SK-N-MC (cell line): ENCODE results near the gene TGFB2.

Experiments used
- EZH2 ChIP-seq: fragments of 200-600 bp; sonication (generic); IDR thresholded peaks from one replicate; pipeline ENCODE4 v1.6.1; 2017; ENCODE audit warnings: antibody characterized with exemption
- POLR2AphosphoS5 ChIP-seq: IDR thresholded peaks from 2 replicates; pipeline ENCODE4 v1.6.1; 2012; ENCODE audit warnings: mild to moderate bottlenecking, low read depth, low read length, borderline replicate concordance

- TF ChIP-seq EZH2 (no peak), POLR2AphosphoS5 (no peak)
Measured at GRCh38 chr1:218435528-218435927, 90.4 kb downstream of the TGFB2 start.
